Endothelial cell of umbilical vein (primary cell): ENCODE data around the gene KAZN. TPM values are rescaled to one million over a fixed set of nuclear protein-coding genes. Genes with fewer than 3 reads are reported as not detected.

Experiments
- BruUV-seq: library from RNA; stranded (reverse); fragments of 400-500 nt; replicated peaks from 2 replicates; lab custom pipeline; 2021; lab: Mats Ljungman, UMichigan
- CTCF ChIA-PET: fragments of 300-600, 350-600 bp; sonication (Branson Sonifier 250); formaldehyde crosslinking; loops from one replicate; lab custom pipeline; 2021; ENCODE audit warnings: antibody characterized with exemption, inconsistent platforms; lab: Charles Lee
- POLR2A ChIA-PET: fragments of 300-600, 350-600 bp; sonication (Branson Sonifier 250); formaldehyde crosslinking; loops from one replicate; lab custom pipeline; 2021; ENCODE audit warnings: antibody characterized with exemption, inconsistent platforms; lab: Charles Lee
- DNase-seq: peaks from one replicate; pipeline ENCODE4 v3.0.0-alpha.2; 2011; ENCODE audit warnings: low read depth, low spot score
- FAIRE-seq: peaks from 2 replicates; lab custom pipeline; 2011; peaks lifted over from hg19 to GRCh38; lab: Jason Lieb, UNC
- H2AFZ ChIP-seq: 2 replicates; pipeline ENCODE4 v1.6.0; 2012; ENCODE audit warnings: low read depth, low read length, control low read depth, inconsistent platforms
- H3K27ac ChIP-seq: 2 replicates; pipeline ENCODE4 v1.5.1; 2011; ENCODE audit warnings: low read depth, mild to moderate bottlenecking, control low read depth, low read length, moderate library complexity; ENCODE audit not compliant: insufficient read depth
- H3K27me3 ChIP-seq, 2 experiments: 2 replicates each; pipeline versions ENCODE4 v1.6.0 to v1.6.1; 2011; ENCODE audit warnings: low read length in 2 of 2, mixed read lengths in 1 of 2; ENCODE audit not compliant: control insufficient read depth in 2 of 2, insufficient read depth in 2 of 2
- H3K36me3 ChIP-seq, 2 experiments: 2 replicates in 1 of 2; 3 replicates in 1 of 2; pipeline ENCODE4 v1.5.1; 2011; ENCODE audit warnings: low read length in 2 of 2, mild to moderate bottlenecking in 1 of 2, moderate library complexity in 1 of 2; ENCODE audit not compliant: control insufficient read depth in 2 of 2, insufficient read depth in 2 of 2; ENCODE audit errors: extremely low read depth in 1 of 2
- H3K4me1 ChIP-seq: 3 replicates; pipeline ENCODE4 v1.5.1; 2011; ENCODE audit warnings: mild to moderate bottlenecking, low read length; ENCODE audit not compliant: control insufficient read depth, insufficient read depth; ENCODE audit errors: extremely low read depth
- H3K4me2 ChIP-seq: 2 replicates; pipeline ENCODE4 v1.6.1; 2011; ENCODE audit warnings: low read length, control low read depth, mixed read lengths; ENCODE audit not compliant: insufficient read depth
- H3K4me3 ChIP-seq, 3 experiments: fragments of 200-600 bp in 1 of 3; sonication (generic), shearing (Covaris generic) in 1 of 3; replicated peaks in 1 of 3; 2 replicates each; pipeline ENCODE4 v1.5.1; 2011 to 2016; ENCODE audit warnings: control low read depth in 3 of 3, low read length in 3 of 3, mild to moderate bottlenecking in 2 of 3, inconsistent platforms in 1 of 3, low read depth in 1 of 3, moderate library complexity in 1 of 3; ENCODE audit not compliant: insufficient read depth in 1 of 3
- H3K79me2 ChIP-seq: 2 replicates; pipeline ENCODE4 v1.6.0; 2012; ENCODE audit warnings: low read length, inconsistent platforms; ENCODE audit not compliant: control insufficient read depth, insufficient read depth
- H3K9ac ChIP-seq: replicated peaks from 2 replicates; pipeline ENCODE3; 2011; ENCODE audit warnings: low read length, control low read depth; ENCODE audit not compliant: insufficient read depth; ENCODE audit errors: extremely low read depth
- H3K9me1 ChIP-seq: replicated peaks from 3 replicates; pipeline ENCODE4 v1.6.0; 2011; ENCODE audit warnings: mild to moderate bottlenecking, low read length; ENCODE audit not compliant: control insufficient read depth, insufficient read depth; ENCODE audit errors: extremely low read depth
- H3K9me3 ChIP-seq: replicated peaks from 2 replicates; pipeline ENCODE4 v1.5.1; 2012; ENCODE audit warnings: low read length, inconsistent platforms; ENCODE audit not compliant: control insufficient read depth, insufficient read depth
- H4K20me1 ChIP-seq: replicated peaks from 2 replicates; pipeline ENCODE3; 2011; ENCODE audit warnings: mild to moderate bottlenecking, low read length; ENCODE audit not compliant: control insufficient read depth, insufficient read depth; ENCODE audit errors: extremely low read depth
- GATA2 ChIP-seq: IDR thresholded peaks from 2 replicates; pipeline ENCODE4 v1.7.0; 2011; ENCODE audit warnings: low read depth, mild to moderate bottlenecking, moderate library complexity, mixed read lengths, low read length; ENCODE audit not compliant: insufficient read length, insufficient read depth
- MYC ChIP-seq: IDR thresholded peaks from one replicate; pipeline ENCODE4 v1.6.1; 2011; ENCODE audit warnings: mild to moderate bottlenecking, low read depth, low read length
- POLR2A ChIP-seq: IDR thresholded peaks from 2 replicates; pipeline ENCODE4 v1.6.1; 2012; ENCODE audit warnings: low read depth, mild to moderate bottlenecking, control low read depth, low read length
- POLR2AphosphoS5 ChIP-seq: IDR thresholded peaks from 2 replicates; pipeline ENCODE4 v1.6.1; 2012; ENCODE audit warnings: low read depth, mild to moderate bottlenecking, control low read depth, low read length, moderate library complexity; ENCODE audit not compliant: insufficient read depth
- dilution Hi-C: fragments of 300-500 bp; cut with MboI; formaldehyde crosslinking; loops from one replicate; pipeline ENCODE4 v1.15.0; 2019; ENCODE audit warnings: low sequenced_read_pairs; ENCODE audit not compliant: extremely low pct_ligation_motif_present
- intact Hi-C: fragments of 100-400 bp; cut with micrococcal nuclease; formaldehyde crosslinking; loops from one replicate; pipeline ENCODE4 v1.10.0; 2022
- polyA plus RNA-seq, 4 experiments: library from polyadenylated mRNA; depleted of rRNA in 3 of 4; stranded (reverse) in 3 of 4; unstranded in 1 of 4; fragments of >200 nt; gene quantifications; 2 replicates each; pipeline versions ENCODE4 v1.2.1 to v1.2.3, GENCODE V29; 2011 to 2012; ENCODE audit warnings: missing spikeins in 1 of 4
- total RNA-seq: library from RNA; stranded (reverse); gene quantifications from 2 replicates; pipeline ENCODE4 v1.2.3, GENCODE V29; 2021
- TF ChIP-seq, protein P1 (sequence below), 2 donors: IDR thresholded peaks; 1 replicate in 1 of 2; 2 replicates in 1 of 2; pipeline ENCODE4 v1.5.1; 2011; ENCODE audit warnings: low read length in 2 of 2, mild to moderate bottlenecking in 2 of 2, moderate library complexity in 2 of 2, control low read depth in 1 of 2, inconsistent platforms in 1 of 2, low read depth in 1 of 2; ENCODE audit not compliant: insufficient read depth in 1 of 2; ENCODE audit errors: extremely low read depth in 1 of 2
- TF ChIP-seq, protein P2 (sequence below): IDR thresholded peaks from 2 replicates; pipeline ENCODE4 v1.6.1; 2011; ENCODE audit not compliant: insufficient read depth, insufficient read length

Gene KAZN
- total and polyA plus RNA-seq, 2 donors (not counting 3 experiments of a cell fraction or from before 2014, with no cell fraction given), result 1.6 to 5.8 TPM

DNA sequence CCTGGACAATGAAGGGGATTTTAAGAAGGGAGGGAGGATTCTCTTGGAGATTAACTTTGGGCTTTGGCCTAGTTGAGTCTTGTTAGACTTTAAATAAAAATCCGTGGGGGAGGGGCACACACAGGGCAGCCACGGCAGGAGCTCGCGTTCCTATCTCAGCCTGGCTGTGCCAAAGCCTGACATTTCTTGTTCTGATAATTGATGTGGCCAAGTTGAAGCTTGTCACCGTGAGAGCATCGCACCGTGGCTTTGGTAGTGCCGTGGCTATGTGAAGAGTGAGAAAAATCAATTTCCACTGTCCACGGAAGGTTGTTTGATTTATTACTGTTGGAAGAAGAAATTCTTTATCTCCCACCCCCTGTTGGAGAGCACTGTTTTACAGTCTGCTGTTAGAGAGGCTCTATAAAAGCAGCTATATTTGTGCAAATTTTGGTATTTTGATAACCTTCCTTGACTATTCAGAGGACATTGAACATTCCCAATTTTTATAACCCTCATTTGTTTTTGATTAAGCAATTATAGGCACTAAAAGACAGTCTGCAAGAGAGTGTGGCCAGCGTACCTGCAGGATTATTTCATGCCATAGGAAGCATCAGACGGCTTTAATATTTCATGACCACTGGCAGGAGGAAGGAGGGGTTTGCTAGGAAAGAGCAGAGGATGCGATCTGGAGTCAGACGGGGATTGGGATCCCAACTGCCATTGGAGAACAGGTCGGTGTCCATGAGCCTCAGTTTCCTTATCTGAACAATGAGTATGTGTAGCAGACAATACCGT, 160.7 kb downstream of the KAZN start:
- H3K4me1 ChIP-seq, result no peaks in the 10 kb centered on the region
- H4K20me1 ChIP-seq, result no peaks in the 10 kb centered on the region
- H2AFZ ChIP-seq, result no peak overlapping the region
- ChIA-PET CTCF (no interaction called here), POLR2A (no interaction called here)
- no TSS peak for BruUV-seq
- H3K9me1 ChIP-seq, result no peaks in the 10 kb centered on the region
- no peaks in the 10 kb centered on the region for H3K27me3 ChIP-seq
- TF ChIP-seq GATA2 (no peak), POLR2A (no peak), MYC (no peak), POLR2AphosphoS5 (no peak)
- TF ChIP-seq, protein P1, sequence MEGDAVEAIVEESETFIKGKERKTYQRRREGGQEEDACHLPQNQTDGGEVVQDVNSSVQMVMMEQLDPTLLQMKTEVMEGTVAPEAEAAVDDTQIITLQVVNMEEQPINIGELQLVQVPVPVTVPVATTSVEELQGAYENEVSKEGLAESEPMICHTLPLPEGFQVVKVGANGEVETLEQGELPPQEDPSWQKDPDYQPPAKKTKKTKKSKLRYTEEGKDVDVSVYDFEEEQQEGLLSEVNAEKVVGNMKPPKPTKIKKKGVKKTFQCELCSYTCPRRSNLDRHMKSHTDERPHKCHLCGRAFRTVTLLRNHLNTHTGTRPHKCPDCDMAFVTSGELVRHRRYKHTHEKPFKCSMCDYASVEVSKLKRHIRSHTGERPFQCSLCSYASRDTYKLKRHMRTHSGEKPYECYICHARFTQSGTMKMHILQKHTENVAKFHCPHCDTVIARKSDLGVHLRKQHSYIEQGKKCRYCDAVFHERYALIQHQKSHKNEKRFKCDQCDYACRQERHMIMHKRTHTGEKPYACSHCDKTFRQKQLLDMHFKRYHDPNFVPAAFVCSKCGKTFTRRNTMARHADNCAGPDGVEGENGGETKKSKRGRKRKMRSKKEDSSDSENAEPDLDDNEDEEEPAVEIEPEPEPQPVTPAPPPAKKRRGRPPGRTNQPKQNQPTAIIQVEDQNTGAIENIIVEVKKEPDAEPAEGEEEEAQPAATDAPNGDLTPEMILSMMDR (IDR thresholded peaks at IDR 0.05; ENCODE audit: extremely low read depth in 1 of 2, insufficient read depth in 1 of 2, low read depth in 1 of 2, low read length in 2 of 2), result no peak
- TF ChIP-seq, protein P2, sequence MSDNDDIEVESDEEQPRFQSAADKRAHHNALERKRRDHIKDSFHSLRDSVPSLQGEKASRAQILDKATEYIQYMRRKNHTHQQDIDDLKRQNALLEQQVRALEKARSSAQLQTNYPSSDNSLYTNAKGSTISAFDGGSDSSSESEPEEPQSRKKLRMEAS, result no peak
- H3K9me3 ChIP-seq, result peaks cover 3% of the 10 kb centered on the region
- no peak overlapping the region for H3K4me2 ChIP-seq
- dilution Hi-C loops (no loop called here), intact Hi-C loops (no loop called here)
- no peak for DNase-seq
- no peak overlapping the region for H3K27ac ChIP-seq
- H3K79me2 ChIP-seq, result no peaks in the 10 kb centered on the region
- no peak overlapping the region for H3K9ac ChIP-seq
- no peak overlapping the region for H3K4me3 ChIP-seq
- no peak for FAIRE-seq
- no peaks in the 10 kb centered on the region for H3K36me3 ChIP-seq
